Stimulated activated CD8-positive, alpha-beta memory T cell treated with anti-CD3 and anti-CD28 coated beads, Interleukin-2, amount 100 ng/mL, for 48 hours (primary cell): ENCODE measurements around the gene IRX1.

Experiments
- DNase-seq, 2 donors: peaks; one replicate each; pipeline ENCODE4 v3.0.0-alpha.2; 2020; ENCODE audit warnings: low read depth in 2 of 2

IRX1 gene

GRCh38 chr5:3595006-3595961 is at the start of gene IRX1:
Gene IRX1, plus strand, starts transcription at chr5:3595832. Its CDS starts 274 bp downstream, at chr5:3596106.
- no peak for DNase-seq

GRCh38 chr5:3546028-3546427 is 49.6 kb upstream of the IRX1 start:
- DNase-seq = no peak

- DNase-seq = no peak
Measured at GRCh38 chr5:3564116-3564515, 31.5 kb upstream of the IRX1 start.

GRCh38 chr5:3564827-3565518 is 30.7 kb upstream of the IRX1 start:
- DNase-seq = no peak

- DNase-seq = no peak
Measured at GRCh38 chr5:3584724-3585531, 10.7 kb upstream of the IRX1 start.

- DNase-seq = no peak
Measured at GRCh38 chr5:3590161-3590966, 5.3 kb upstream of the IRX1 start.

- no peak for DNase-seq
Measured at GRCh38 chr5:3590967-3591900, 4.4 kb upstream of the IRX1 start.

- no peak for DNase-seq
Measured at GRCh38 chr5:3592298-3592697, 3.3 kb upstream of the IRX1 start.

GRCh38 chr5:3593771-3594509 is 1.7 kb upstream of the IRX1 start:
- no peak for DNase-seq

GRCh38 chr5:3594510-3595005 is 1.1 kb upstream of the IRX1 start:
- DNase-seq = no peak

GRCh38 chr5:3596261-3596825 is 711 bp downstream of the IRX1 start:
- DNase-seq = no peak

GRCh38 chr5:3596857-3597166 is 1.2 kb downstream of the IRX1 start:
- no peak for DNase-seq

- no peak for DNase-seq
Measured at GRCh38 chr5:3597167-3598007, 1.8 kb downstream of the IRX1 start.

- no peak for DNase-seq
Measured at GRCh38 chr5:3598207-3598606, 2.6 kb downstream of the IRX1 start.

GRCh38 chr5:3598769-3599211 is 3.2 kb downstream of the IRX1 start:
- DNase-seq = no peak

- DNase-seq = no peak
Measured at GRCh38 chr5:3599226-3600105, 3.8 kb downstream of the IRX1 start.
